CD1c-positive myeloid dendritic cell (primary cell): ENCODE data around the gene XXYLT1.

Experiments
- DNase-seq: peaks from one replicate; pipeline ENCODE4 v3.0.0-alpha.2; 2016; ENCODE audit errors: extremely low spot score

XXYLT1 gene

DNA sequence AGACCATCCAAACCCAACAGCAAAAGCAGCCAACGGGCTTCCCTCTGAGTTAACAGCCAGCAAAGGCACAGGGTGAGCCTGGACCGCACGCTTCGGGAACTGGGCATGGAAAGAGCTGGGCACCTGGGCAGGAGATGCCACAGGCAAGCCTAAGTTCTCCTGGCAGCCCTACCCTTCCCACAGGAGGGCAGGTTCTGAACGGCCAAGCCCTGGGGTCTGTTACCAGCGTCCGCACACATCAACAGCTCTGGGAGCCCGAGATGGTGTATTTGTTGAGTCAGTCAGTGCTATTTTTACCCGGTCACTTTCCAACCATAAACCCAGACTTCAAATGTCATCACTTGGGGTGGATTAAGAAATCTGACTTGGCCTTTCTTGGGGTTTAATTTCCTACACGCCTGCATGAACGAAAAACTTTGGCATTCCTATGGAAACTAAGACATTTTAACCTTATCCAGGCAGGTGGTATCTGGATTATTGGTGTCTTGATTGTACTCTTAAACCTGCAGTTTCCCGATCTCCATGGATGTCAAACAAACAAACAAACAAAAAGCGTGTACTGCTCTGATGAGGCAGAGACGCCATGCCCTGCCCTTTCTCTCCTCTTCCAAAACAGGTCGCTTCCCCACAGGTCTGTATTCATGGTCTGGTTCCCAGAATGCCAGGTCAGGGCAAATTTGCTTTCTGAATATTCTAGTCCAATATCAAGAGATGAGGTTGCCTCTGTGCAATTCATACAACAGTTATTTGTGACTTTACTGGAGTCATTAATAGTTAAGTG lies 99.7 kb downstream of the XXYLT1 start:
- DNase-seq = no peak

DNA sequence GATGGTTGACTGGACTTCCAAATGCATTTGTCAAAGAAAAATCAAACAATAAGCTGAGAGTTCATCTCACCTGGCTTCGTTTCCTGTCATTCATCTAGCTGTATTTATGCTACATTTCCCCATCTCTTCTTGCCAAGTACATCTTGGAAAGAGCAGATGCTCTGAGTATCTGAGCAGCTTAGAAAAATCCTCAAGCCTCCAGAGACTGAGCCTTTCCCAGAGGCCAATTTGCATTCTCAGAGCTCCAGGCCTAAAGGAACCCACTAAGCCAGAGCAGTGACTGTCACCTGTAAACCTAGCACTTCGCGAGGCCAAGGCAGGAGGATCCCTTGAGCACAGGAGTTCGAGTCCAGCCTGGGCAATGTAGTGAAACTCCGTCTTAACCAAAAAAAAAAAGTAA lies 100.5 kb downstream of the XXYLT1 start:
- no peak for DNase-seq

DNA sequence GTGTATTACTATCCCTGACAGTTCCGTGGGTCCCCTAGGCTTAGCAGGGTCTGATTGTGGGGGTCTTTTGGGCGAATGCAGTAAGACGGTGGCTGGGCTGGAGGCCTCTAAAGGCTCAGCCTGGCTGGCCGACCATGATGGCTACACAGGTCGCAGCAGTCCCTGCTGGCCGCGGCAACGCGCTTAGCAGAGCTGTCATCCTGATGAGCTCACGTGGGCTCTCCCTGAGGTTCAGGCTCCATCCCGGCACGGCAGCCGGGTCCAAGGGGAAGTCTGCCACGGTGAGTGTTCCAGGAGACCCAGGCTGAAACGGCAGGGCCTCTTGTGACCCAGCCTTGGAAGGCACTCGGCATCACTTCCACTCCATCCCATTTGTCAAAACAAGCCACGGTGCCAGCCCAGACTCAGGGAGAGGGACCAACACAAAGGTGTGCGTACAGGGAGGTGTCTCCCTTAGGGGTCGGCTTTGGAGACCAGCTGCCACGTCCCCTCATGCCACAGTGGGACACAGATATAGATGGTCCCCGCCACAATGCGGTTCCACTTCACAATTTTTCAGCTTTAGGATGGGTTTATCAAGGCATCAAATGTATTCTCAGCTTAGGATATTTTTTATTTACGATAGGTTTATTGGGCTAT lies 101.8 kb downstream of the XXYLT1 start:
- DNase-seq = no peak

DNA sequence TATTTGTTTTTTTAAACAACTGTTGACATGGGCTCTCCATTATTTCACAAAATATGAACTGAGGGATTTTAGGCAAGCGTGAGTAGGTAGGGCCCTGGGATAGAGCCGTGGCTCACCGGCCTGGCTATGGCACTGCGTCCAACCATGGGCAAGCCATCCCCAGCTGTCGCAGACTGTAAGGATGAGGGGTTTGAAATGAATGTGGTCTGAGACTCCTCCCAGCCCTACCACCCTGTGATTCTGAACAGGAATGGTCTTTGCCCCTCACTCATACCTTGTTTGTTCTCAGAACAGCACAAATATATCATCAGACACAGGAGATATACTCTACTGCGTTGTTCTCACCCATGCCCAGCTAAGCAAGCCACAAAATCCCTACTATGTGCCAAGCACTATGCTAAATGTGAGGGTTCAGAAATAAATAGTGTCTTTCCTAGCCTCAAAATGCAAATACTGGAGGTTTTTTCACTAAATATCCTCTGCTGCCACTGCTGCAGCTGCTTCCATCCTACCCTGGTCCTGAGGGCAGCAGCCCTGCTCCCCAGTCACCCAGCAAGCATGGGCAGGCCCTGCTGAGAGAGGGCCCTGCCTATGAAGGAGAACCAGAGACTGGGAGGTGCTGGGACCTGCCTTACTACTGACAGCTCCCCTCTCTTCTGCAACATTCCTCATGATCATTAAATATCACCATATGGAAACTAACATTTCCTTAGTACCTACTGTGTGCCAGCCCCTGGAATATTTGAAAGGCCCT lies 102.8 kb downstream of the XXYLT1 start:
- no peak for DNase-seq

DNA sequence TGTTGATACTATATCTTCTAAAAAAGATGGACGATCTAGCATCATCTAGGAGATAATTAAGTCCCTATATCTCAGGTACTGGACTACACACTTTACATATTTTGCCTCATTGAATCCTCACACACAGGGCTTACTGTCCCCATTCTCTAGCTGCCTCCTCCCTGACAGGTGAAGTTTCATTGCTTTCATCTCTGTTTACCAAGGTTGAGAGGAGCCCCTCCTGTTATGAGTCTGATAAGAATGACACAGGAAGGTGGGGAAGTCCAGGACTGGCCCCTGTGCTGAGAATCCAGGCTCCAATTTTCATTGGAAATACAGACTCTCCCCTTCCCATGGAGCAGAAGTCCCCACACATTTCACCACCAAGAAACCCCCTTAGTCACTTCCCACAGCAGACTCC lies 105.2 kb downstream of the XXYLT1 start:
- DNase-seq = no peak

DNA sequence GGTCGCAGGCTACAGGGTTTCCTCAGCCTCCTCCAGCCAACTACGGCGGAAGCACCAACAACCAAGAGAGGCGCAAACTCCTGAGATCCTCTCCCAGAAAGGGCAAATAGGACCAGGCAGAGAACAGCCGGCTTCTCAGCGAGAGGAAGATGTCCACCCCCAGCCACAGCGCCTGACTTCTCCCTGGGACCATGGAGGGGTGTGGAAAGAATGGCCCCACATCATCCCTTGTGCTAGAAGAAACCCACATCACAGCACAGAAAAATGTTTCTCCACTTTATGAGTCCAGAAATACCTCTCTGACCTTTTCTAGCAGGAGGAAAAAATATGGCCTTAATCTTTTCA lies 105.7 kb downstream of the XXYLT1 start:
- no peak for DNase-seq

DNA sequence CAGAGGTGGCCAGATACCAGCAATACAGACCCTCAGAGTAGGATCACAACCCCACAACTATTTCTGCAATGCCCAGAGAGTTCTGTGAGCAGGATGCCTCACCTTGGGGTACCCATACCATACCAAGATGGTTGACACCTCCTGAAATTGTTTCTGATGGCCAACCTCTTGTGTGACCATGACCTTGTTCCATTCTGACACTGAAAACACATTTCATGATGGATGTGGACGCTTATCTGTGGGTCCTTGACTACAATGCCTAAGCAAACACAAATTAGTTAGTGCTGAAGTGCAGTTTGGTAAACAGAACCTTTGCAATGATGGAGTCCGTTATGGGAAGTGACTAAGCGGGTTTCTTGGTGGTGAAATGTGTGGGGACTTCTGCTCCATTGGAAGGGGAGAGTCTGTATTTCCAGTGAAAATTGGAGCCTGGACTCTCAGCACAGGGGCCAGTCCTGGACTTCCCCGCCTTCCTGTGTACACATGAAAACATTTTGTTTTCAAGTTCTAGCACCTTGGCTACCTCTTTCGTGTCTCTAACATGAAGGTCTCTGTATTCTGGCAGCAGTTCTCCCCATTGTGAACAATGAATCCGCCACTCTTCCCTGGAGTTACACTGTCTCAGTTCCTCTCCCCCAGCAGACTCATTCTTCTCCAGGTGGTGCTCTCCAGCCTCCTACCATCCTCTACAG lies 106.2 kb downstream of the XXYLT1 start:
- DNase-seq = peak; percentile 59

DNA sequence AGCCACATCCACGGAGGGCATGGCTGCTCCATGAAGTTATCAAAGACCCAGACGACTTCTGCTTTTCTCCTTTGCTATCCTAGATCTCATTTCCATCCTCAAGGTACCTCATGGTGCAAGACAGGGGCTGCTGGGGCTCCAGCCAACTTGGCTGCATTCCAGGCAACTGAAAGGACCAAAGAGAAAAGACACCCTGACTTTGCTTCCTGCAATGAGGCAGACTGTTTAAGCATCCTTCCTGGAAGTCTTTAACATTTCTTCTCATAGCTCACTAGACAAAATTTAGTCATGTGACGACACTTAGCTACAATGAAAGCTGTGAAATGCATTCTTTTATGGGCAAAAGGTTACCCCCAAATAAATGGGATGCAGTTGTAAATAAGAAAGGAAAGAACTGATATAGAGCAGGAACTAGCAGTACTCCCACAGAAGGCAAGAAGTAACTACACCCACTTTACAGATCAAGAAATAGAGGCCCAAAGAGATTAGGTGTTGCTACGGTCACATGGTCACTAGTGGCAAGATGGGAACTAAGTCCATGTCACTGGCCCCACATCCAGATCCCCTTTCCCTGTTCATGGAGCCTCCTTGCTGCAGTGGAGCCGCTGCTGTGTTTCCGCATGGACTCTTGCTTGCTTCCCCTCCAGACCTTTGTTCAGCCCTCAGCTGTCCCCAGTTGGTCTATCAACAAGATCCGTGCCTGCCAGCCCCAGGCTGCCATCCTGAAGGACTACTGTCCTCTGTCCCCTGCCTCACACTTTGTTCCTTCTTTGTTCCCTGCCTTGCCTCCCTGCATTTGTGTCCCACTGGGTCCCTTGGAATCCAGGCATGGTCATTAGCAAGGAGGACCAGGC lies 107.0 kb downstream of the XXYLT1 start:
- DNase-seq = no peak

DNA sequence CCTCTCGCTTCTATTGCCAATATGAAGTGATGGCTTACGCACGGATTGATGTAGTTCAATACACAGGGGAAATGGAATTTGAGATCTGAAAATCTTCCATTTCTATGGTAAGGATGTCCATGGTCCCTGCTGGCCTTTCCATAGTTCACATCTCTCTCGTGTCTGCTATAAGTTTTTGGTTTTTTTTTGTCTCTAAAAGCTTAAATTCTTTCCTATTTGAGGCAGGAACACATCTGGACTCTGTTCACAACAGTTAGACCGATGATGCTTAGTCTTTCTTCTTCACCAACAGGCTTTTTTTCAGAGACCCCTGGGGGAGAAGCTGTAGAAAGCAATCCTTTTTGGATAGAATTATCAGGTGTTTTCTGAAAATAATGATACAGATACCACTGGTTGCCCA lies 108.1 kb downstream of the XXYLT1 start:
- DNase-seq = no peak

DNA sequence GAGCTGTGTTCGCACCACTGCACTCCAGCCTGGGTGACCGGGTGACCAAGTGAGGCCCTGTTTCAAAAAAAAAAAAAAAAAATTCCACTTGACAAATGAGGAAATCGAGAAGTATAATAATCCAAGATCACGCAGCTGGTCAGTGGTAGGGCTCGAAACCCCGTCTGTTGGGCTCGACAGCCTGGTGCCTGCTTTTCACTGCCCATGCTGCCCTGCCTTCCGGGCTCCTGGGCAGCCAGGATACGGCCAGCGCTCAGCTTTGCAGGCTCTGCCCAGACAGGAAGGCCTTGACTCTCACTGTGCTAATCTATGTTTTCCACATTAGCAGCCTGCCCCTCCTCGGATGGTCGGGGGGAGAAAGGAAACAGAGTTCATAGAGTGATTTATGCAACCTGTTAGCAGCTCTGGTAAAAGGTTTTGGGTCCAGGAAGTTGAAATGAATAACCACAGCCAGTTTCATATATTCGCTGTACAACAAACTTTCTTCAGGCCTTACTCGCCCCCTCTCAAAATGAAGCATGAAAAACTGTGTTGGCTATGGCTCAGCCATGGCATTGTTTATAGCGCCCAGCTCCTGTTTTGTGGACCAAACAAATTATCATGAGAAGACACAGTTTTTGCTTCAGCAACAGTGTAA lies 108.8 kb downstream of the XXYLT1 start:
- no peak for DNase-seq

DNA sequence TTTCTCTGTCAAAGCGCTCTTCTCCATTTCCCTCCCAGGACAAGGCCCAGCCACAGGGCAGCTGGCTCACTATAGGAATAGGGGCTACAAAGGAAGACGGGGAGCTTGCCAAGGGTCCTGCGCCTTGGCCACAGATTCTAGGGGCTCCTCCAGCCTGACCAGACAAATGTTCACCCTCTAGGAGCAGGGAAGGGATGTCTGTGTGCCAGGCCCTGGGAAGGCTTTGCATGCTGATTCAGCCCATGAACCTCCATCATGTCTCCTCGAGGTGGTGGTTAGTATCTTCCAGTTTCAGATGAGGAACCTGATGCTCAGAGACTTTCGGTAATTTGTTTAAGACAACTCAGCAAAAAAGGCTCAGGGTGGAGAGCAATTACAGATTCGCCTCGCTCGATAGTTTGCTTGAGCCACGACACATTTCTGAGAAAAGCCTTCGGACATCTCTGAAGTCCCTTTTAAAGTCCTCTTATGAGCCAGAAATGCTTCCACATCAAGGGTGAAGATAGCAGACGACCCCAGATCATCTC lies 110.0 kb downstream of the XXYLT1 start:
- DNase-seq = peak; percentile 28

DNA sequence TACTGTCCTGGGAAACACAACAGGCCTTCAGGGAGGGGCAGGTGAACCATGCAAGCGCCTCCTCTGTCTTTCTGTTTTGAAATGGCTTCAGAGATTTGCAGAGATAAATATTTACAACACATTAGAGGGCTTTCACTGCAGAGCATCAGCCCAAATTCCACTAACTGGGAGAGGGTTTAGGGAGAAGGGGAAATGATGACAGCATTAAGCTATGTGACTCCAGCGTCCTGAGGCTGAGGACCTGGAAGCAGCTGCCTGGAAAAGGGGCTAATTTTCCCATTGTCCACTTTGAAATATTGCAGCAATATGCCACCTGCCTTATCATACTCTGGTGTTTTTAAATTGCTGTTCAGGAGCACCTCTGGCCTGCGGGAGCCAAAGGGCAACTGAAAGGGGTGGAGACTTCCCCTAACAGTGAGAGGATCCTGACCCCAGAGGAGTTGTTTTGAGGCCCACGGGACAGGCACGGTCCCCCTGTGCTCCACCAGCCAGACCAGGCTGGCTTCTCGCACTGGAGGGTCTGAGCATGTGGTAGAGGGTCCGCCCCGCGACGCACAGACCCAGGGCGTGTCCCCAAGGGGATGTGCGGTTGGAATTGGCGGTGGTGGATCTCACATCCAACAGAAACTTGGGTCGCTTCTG lies 110.6 kb downstream of the XXYLT1 start:
- no peak for DNase-seq

DNA sequence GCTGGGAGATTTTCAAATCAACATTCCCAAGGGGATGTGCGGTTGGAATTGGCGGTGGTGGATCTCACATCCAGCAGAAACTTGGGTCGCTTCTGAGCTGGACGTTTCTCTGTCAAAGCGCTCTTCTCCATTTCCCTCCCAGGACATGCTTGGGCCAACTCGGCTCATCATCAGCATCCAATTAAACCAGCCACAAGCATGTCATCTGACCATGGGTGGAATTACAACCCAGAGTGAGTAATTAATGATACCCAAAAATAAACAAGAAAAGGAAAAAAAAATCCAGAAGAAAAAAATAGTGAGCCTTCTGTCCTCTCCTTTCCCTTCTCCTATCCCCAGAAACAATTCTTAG lies 111.2 kb downstream of the XXYLT1 start:
- DNase-seq = no peak

DNA sequence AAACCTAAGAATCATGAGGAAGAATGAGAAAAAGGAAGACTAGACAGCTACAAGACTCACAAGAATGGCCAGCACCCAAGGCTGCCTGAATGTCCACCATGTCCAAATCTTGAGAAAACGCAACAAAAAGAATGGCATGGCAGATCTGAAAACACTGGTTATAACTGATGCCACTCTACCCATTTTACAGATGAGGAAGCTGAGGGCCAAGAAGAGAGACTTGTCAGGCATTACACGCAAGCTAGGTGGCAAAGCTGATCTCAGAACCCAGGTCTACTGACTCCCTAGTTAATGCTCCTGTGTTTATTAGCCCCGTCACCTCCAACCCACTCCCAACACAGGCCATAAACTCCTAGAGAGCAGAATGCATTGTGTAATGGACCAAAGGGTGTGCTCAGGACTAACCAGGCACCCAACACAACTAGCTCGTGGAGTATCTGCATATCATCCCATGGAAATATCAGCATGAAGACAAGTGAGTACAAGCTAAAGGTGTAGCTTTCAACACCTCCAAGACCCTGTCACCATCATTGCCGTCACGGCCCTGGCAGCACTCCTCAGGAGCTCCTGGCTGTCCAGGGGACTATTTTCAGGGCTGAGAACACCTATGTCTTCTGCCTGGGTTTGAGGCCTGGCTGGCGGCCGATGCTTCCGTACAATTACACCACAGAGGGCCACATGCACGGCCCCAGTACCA lies 111.7 kb downstream of the XXYLT1 start:
- DNase-seq = no peak

DNA sequence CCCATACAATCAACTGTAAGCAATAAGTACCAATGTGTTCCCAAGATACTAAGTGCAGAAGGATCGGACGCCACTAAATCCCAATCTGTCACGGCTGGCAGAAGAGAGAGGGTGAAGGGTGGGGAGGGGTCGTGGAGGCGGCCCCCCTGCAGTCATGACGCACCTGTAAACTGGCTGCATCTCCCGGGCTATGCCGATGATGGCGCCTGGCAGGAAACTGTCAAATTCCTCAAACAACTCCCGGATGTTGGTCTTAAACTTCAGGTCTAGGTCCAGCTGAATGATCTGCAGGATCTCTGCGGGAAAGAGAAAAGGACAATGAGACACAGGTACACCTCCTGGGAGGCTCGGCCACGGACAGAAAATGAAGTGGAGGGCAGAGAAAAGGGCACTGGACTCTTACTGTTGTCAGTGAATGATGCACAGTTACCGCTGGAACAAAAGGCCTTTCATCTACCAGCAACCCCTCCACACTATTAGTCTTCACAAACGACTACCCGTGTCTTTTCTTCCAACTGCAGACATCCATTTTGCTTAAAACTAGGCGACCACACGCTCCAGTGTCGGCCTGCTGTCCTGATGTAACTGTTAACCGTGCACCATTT lies 114.6 kb downstream of the XXYLT1 start:
- DNase-seq = no peak

DNA sequence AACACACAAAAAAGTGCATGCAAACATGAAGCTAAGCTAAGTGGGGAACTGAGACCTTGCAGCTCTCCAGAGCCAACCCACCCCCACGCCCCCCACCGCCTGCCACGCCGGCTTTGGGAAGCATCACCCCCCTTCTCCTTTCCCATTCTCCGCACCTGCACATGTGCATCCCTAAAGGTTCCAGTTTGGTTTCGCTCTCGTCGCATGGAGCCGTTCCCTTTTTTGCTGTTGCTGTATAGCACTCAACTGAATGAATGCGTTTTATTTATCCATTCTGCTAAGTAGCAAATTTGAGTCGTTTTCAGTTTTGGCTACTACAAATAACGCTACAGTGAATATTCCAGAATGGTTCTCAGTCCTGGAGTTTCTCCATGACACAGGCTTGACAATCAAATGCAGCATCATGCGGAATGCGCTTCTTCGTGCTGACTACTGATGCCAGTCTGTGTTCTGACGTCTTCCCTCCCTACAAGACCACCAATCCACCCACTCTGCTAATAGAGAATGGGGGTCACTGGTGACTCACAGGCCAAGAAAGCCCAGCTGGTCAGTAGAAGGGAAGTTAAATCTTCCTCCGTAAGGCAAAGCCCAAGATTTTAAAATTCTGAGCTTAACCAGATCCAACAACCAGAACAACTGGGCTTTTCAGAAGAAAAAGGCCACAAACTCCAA lies 115.3 kb downstream of the XXYLT1 start:
- DNase-seq = no peak

DNA sequence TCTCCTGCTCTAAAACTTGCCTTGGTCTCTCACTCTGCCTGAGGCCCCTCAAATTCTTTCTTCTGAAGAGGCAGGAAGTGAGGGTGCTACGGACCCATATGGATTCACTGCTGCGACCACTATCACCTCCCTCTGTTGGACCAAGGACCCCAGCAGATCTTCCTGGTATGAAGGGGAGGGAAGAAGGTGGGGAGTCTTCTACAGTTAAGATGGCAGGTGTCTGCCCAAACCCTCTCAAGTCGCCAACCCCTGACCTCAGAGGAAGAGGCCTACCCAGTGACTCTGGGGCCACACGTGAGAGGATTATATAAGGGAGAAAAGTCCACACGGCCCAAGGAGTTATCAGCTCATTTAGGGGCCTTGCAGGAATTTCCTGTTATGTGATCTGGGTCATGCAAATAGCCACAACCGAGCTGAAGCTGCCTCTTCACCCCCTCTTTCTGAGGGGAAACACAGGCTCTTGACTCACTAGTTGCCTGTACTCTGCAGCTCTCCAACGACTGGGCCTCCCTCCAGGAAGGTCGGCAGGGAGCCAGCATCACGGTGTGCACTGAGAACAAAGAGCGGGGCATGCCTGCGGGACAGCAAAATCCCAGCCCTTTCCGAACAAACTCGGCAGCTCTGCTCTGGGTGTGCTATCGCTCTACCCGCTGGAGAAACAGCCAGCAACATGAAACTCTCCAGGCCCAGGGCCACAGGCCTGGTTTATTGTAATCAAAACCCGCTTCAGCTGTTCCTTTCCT lies 116.0 kb downstream of the XXYLT1 start:
- DNase-seq = no peak
